CD4-positive, alpha-beta T cell treated with Interleukin-4 for 4 hours (primary cell): ENCODE measurements around the gene MACC1.
A peak's percentile ranks its signal among the peaks of the same experiment; 100 is the strongest.

Experiments used
- DNase-seq: peaks from one replicate; pipeline ENCODE4 v3.0.0-alpha.2; 2020

The MACC1 gene

DNA sequence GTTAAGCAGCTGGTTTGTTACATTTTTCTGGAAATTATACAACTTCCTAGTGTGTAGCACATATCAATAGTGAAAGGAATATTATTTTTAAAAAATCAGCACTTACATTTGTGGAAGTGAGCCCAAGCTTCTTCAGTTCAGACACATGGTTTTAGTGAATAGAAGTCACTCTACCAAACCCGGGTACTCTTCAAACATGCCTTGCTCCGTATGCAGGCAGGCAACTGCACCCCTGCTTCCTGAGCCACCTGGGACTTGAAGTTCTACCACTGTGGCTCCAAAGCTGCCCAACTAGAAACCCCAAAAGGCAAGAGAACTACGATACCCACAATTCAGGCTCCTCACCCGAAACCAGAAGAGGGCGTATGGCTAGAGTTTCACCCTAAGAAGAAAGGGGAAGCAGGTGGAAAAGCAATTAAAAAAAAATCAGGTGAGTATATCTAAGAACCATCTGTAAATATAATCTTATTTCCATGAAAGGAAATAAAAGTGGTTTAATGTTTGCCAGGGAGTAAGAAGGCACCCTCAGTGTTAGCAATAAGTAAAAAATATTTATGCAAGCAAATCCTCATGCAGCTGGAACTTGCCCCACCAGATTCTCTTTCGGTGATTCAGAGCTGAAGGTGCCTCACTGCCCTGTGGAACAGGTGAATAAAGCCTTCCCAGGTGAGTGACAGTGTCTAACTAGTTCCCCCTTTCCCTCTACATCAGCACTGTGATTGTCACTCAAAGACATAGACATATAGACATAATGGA, at the start of gene MACC1:
Gene MACC1, minus strand, starts transcription at position 192 of the 756 bp plus-strand sequence. CDS start 55,522 bp downstream, outside the sequence.
- peak; percentile 23 for DNase-seq

GRCh38 chr7:20264623-20265022, 47.4 kb upstream of the MACC1 start:
- DNase-seq, result no peak

DNA sequence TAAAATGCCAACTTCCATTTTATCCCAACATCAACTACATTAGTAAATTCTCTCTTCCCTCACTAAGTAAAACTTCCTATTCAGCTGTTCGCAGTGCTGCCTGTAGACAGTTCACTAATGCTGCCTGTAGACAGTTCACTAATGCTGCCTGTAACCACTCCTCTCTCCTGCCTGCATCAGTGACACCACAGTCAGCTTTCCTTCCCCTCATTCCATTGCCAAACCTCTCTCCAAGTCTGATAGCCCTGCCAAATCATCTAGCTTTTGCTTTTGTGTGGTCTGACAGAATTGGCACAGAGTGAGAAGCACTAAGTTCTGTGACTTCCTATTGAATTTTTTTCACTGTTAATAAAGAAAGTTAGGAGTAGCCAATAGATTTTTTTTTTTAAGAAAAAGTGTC, 43.0 kb upstream of the MACC1 start:
- no peak for DNase-seq

DNA sequence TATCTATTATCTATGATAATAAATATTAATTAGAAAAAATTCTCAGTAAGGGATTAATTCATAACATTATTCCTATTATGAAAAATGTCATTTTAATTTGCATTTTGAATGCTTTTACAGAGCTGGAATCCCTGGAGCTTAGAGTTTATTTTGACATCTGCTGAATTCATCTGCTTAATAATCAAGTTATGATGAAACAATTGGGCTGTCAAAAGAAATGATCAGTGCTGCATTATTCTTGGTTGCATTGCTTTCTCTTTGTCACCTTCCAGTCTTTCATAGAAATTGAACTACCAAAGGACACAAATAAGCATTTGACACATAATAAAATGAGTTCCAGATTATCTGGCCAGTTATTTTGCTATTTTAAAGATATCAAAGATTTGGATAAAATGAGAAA, 40.0 kb upstream of the MACC1 start:
- no peak for DNase-seq

DNA sequence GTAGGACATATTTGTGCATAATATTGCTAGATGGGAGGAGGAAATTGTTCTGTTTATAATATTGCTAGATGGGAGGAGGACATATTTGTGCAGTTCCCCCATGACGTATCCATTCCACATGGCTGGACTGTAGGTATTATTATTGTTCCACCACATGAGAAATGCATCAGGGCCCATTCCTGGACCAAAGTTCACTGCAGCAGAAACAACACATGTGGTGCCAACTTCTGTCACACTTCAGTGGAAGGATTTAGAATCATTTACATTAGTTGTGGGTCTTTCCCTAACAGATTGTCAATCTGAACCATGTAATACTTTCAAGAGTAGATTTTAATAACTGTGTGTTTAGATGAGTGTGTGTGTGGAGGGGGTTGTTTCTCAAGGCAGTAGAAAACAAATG, 32.7 kb upstream of the MACC1 start:
- DNase-seq, result no peak

DNA sequence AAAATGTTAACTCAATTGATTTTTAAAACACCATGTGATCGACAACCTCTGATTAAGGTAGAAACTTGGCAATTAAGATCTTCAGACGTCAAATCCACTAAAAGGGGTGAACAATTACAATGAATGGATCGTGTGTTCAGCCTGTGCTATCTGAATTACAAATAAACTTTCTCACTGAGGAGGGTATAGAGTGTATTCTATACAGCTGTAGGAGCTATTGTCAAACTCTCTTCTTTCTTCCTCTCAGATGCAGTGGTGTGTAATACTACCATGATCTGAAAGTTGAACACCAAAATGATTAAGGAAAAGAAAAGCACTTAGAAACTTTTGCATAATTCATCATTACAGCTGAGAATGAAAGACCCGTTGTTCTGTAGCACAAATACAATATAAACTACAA, 32.2 kb upstream of the MACC1 start:
- no peak for DNase-seq

DNA sequence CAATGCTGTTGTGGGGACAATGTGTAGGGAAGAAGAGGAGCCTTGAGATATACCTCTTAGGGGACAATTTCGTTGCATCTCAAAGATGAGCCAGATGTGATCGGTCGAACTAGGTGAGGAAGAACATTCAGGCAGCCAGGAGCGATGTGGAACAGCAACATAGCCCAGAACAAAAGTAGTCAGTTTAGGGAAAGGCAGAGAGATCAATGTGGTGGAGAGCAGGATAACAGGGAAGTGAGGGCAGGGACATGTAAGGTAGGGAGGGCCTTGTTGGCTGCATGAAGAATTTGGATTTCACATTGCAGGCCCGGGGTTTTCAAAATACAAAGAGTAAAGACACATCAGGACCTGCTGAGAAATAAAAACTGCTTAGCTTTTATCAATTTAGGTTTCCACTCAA, 29.1 kb upstream of the MACC1 start:
- DNase-seq, result no peak

GRCh38 chr7:20244334-20245120, 27.3 kb upstream of the MACC1 start:
- no peak for DNase-seq

DNA sequence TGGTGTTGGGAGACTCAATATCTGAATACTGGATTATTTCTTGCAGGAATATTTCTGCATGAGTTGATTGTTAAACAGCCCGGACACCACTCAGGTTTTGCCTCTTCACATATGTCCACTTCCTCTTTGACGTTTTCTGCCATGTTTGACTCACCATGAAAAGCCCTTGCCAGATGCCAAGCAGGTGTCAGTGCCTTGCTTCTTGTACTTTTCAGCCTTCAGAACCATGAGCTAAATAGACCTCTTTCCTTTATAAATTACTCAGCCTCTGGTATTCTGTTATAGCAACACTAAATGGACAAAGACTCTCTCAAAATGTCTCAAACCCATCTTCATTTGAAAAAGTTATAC, 24.7 kb upstream of the MACC1 start:
- DNase-seq, result no peak

DNA sequence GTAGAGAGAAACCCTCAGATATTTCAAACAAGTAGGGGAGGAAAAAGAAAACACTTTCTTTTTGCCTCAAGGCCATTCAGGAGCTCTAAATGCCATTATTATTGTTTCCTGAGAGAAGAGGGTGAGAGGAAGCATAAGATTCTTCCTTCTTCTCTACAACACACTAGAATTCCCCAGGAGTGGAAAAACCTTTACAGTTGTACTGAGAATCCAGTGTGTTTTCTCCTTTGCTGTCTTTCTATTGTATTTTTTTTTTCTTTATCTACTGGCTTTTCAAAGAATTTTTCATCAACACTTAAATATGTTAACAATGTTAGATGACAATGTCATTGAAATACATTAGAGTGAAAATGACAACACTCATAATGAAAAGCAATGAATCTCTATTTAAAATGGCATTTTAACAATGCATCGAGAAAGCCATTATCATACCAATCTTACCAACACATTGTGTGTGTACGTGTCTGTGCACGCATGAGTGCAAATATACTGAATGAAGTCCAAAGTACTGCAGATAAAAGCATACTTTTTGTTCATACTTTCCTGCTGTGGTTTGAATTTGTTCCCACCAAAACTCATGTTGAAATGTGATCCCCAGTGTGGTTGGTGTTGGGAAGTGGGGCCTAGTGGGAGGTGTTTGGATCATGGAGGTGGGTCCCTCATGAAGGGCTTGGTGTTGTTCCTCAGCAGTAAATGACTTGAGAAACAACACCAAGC, 24.2 kb upstream of the MACC1 start:
- DNase-seq, result no peak

DNA sequence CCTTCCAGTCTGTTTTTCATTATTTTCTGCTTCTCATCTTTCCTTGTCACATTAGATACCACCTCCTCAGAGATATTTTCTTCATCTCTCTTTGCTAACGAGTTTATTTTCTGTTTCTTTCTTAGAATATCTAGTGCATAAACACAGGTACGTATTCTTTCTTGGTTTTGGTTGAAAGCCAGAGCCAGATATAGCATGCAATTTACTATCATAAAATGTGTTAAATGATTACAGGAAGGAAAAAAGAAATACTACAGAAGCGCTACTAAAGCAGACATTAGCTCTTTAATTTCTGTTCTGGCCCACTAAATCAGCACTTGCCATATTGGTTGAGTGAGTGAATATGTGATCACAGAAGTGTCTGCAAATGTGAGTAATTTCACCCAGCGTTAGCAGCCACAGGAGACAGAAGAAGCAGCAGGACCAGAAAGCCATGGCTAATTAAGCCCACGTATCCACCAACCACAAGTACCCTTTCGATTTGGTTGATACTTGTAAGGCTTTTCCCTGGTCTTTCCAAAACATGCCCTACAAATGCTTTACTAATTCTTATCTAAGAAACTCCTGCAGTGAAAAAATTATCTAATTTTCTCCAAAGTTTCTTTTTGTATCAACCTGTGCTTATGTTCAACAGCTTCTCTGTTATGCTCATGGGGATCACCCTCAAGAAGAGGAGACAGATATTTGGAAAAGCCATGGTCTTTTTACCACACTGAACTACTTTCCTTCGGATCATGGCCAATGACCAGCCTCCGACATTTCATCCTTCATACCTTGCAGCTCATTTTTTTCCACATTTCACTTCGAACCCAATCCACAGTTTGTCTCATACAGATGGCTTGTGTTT, 23.1 kb upstream of the MACC1 start:
- DNase-seq, result no peak

DNA sequence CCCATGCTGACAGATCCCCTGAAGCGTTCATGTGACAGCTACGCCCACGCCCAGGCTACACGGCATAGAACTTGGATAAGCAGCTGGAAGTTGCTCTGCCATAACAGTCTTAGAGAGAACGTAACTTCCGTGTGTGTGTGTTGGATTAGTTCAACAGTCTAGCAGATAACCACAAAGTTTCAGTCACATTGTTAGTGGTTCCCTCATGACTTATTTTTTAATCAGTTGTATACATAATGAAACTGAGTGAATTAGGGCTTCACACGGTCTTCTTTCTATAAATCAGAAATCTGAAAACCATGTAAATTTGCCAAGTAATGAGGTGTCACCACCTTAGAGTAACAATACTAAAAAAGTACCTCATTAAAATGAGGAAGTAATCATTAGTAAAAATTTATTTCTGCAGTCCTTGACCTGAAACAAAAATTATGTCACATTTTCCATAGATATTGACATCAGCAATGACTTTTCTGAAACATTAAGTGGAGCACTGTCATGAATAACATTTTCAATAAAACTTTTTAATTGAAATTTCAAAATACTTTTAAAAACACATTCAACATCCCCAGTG, 21.7 kb upstream of the MACC1 start:
- DNase-seq, result peak; percentile 11

- DNase-seq, result no peak
These were observed 21.1 kb upstream of the MACC1 start for GRCh38 chr7:20238194-20238753.

DNA sequence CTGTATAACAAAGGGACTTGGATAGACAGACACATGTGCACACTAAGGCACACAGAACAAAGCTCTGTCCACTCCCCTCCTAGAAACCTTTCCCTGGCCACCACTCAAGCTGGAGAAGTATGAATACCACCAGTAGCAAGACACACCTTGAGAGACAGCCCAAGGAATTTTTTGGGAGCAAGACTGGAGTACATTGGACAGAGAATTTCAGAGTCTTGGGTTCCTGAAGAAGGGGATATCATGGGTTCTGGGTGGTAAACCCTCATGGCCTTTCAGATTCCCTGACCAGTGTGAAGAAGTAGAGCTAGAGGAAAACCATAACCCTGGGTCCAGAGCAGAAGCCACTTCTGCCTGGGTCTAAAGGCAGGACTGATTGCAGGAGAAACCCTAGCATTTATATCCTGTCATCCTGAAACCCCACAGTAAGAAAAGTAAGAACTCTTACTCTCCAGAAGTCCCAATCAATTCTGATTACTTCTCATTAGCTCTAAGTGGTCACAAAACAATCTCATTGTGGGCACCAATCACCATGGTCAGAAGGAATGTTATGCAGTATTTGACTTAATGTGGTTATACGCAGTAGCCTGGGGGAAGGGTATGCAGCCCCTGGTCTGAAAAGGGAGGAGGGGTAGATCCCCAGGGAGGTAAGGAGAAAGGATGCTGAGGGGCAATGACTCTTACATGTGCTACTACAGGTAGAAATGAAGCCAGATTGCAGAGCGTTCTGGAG, 20.4 kb upstream of the MACC1 start:
- no peak for DNase-seq

DNA sequence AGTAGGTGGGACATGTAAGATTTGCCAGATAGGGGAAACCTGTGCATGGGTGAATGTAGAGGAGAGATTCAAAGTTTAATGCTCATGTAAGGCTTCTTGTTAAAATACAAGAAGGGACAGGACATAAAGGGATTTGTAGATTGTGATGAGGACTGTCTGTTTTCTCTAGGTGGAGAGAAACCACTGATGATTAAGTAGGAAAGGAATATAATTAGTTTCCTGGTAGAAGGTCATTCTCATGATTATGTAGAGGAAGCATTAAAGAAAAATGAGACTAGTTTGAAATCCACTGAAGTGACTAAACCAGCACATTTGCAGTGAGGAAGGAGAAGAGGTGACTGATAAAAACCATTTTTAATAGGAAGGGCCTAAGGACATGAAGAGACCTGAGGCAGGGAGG, 19.6 kb upstream of the MACC1 start:
- DNase-seq, result no peak

- no peak for DNase-seq
These were observed 18.9 kb upstream of the MACC1 start for GRCh38 chr7:20236043-20236442.

DNA sequence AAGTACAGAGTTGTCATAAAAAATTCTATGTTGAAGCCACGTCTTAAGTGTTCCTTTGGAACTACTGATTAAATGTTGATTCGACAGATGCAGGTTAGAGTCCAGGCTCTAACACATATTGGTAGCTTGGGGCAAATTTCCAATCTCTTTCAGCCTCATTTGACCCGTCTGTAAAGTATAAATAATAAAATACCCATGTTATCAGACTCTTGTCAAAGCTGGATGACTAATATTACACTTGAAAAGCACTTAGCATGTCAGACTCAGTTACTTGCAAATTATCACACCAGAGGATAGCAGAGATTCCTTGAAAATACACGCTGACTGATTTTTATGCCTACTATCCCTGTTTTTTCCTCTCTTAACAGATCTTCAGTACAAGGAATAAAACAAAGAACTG, 18.1 kb upstream of the MACC1 start:
- no peak for DNase-seq

GRCh38 chr7:20233362-20233761, 16.2 kb upstream of the MACC1 start:
- no peak for DNase-seq

GRCh38 chr7:20232848-20233247, 15.7 kb upstream of the MACC1 start:
- DNase-seq, result no peak

DNA sequence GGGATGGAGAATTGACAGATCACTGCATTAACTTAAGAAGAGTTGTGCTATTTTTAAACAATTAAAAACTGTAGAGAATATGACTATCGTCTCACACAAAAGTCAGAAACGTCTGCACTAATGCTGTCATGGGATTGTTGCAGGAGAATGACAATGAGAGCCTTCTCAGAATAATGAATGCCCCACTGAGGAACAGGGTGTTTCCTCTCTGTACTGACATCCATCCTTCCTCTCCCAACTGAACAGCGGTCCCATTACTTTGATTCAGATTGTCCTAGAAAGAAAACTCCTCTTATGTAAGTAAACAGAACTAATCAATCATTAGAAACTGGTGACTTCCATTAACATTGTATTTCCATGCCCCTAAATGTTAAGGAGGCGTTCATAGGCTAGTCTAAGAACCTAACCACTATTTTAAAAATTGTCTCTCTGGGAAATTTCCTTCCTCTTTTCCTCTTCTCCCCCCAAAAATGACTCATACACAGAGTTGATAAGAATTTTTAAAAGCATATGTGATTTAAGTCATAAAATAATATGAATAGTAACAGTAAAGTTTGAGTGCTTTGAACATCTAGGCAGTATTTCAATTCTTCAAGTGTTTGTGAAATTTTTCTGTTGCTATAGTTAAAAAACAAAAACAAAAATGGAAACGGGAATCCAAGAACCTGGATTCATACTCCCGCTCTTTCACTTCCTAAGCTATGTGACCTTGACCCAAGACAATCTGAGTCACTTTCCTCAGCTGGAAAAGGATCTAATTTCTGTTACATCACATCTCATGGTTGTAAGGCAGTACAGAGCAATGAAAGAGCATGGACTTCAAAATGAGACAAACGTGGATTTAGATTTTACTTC, 12.7 kb upstream of the MACC1 start:
- no peak for DNase-seq

DNA sequence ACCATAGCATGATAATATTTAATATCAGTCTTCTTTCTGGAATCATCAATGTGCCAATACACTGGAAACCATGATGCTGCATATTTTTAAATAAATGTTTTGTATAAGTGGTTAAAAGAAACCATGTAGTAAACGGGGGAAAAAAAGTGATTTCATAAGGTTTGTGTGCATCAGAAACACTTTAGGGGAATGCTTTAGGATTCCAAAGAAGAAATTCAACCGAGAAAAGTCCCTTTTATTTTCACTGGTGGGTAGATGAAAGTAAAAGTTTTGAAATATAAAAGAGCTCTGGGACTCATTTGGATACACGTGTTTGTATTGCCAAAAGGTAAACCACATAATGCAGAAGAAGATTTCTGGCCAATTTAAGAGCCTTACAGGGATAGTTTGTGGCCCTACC, 11.9 kb upstream of the MACC1 start:
- DNase-seq, result no peak
